ENCODE results near the gene PRKCH.

DNA sequence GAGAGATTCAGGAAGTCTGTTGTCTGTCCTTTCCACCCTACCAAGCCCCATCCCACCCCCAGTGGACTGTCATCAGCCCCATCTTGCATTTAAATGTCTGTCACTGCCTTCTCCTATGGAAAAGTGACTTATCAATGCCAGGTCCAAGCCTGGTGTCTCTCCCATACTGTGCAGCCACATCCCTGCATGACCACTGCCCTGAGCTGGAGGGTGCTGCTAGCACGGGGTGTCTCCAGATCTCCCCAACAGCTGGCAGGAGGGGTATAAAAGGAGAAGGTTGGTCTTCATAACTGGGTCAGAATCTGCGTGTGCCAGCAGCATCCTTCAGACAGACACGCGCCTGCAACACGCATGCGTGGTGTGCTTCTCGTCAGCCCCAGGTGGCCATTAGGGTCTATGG, 219.6 kb downstream of the PRKCH start:
- TF ChIP-seq EZH2 (IDR thresholded peaks at IDR 0.05; ENCODE audit: borderline replicate concordance, low read depth, low read length, severe bottlenecking), result no peak
- TF ChIP-seq, protein P1, sequence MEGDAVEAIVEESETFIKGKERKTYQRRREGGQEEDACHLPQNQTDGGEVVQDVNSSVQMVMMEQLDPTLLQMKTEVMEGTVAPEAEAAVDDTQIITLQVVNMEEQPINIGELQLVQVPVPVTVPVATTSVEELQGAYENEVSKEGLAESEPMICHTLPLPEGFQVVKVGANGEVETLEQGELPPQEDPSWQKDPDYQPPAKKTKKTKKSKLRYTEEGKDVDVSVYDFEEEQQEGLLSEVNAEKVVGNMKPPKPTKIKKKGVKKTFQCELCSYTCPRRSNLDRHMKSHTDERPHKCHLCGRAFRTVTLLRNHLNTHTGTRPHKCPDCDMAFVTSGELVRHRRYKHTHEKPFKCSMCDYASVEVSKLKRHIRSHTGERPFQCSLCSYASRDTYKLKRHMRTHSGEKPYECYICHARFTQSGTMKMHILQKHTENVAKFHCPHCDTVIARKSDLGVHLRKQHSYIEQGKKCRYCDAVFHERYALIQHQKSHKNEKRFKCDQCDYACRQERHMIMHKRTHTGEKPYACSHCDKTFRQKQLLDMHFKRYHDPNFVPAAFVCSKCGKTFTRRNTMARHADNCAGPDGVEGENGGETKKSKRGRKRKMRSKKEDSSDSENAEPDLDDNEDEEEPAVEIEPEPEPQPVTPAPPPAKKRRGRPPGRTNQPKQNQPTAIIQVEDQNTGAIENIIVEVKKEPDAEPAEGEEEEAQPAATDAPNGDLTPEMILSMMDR (IDR thresholded peaks at IDR 0.05; ENCODE audit: borderline replicate concordance, extremely low read depth, low read length, poor library complexity, severe bottlenecking), result no peak
